Renal cortical epithelial cell (primary cell): ENCODE data around the gene ICOSLG. TPM values are rescaled to one million over a fixed set of nuclear protein-coding genes. Genes with fewer than 3 reads are reported as not detected.
"Not testable (repeated sequence)": the region's sequence is repeated elsewhere in the genome, so short reads cannot be mapped to it uniquely, and the experiment has no call there.

ENCODE experiments used
- DNase-seq: peaks from one replicate; pipeline ENCODE4 v3.0.0-alpha.2; 2011; ENCODE audit warnings: low read depth
- total RNA-seq: library from RNA; depleted of rRNA; stranded (reverse); fragments of >200 nt; gene quantifications from 2 replicates; pipeline ENCODE4 v1.2.3, GENCODE V29; 2014

ICOSLG gene
- total RNA-seq, 1 donor from 2014 or later: 0.99 TPM

GRCh38 chr21:44265734-44266270 is 25.1 kb upstream of the ICOSLG start:
- DNase-seq: no peak

DNA sequence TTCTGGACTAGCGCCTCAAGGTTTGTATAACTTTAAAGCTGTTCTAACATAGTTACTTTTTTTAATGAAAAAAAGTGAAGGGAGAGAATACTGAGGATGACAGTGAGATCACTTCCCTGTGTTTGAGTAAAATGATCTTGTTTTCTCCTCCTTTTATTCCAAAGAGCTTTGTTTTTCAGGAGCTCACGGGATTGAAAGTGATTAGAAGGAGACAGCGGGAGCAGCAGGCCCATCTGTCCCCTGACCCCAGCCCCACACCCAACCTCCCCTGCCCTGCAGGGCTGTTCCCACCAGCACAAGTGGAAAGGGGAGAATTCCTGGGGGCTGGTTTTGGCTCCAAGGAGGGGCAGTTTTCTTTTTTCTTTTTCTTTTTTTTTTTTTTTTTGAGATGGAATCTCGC is 23.0 kb upstream of the ICOSLG start:
- no peak for DNase-seq

DNA sequence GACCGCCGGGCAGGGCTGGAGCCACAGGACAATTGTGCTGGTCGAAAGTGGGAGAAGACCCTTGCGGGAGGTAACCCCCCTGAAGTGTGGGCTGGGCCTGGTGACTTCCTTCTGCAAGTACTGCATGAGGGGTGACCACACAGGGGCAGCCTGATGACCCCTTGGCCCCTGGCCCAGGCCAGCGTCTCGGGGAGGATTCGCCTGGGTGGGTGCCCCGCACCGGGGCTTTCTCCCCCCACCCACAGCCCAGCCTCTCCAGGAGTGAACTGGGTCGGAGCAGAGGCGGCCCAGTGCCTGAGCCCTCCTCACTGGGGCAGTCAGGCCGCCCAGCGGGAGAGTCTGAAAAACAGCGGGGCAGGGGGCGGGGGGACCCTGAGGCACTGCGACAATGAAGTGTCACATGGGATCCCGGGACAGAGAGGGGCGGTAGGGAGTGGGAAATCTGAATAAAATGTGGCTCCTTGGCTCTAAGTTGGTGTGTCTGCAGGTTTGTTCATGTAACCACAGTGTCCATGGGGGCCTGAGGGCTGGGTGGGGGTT is 22.5 kb upstream of the ICOSLG start:
- DNase-seq: no peak

DNA sequence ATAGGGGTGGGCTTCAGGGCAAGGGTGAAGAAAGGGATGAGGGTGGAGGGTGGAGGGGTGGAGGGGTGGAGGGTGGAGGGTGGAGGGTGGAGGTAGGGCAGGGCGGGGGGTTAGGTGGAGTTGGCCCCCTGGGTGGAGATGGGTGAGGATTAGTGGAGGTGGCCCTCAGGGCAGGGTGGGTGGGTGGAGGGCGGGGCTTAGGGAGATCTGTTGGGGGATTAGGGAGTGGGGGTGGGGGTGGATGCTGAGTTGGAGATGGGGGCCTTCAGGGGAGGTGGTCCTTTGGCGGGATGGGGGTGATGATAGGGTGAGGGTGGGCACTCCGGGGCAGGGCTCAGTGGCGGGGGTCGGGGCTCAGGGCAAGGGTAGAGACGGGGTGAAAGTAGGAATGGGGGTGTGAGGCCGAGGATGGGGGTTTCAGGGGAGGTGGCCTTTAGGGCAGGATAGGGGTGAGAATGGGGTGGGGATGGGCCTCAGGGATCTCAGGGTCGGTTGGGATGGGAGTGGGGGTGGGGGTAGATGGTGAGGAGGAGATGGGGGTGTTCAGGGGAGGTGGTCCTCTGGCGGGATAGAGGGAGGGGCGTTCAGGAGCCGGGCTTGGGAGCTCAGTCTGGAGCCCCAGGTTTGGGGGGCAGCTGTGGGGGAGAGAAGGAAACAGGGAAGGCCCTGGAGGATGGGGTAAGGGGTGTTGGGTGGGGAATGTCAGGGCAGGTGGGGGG is 21.8 kb upstream of the ICOSLG start:
- no peak for DNase-seq

DNA sequence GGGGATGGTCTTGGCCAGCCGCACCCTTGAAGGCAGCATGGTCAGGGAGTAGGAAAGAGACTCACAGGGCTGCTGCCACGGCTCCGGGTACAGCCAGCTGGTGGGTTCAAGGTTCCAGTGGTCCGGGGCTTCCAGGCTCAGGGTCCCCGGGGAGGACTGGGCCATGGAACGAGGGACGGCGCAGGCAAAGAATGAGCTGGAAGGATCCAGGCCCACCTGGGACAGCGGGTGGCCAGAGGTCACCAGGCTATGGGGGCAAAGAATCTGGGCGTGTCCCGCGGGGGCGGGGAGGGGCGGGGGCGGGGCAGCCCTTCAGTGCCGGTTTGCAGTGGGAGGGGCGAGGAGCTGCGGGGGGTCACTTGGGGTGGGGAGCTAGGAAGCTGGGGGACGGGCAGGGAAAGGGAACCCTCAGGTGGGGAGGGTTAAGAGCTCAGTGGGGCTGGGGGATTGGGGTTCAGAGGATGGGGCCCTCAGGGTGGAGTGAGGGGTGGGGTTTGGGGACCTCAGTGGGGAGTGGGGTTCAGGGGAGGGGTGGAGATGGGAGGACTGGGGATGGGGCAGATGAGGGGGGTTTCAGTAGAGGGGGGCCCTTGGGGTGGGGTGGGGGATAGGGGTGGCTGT is 21.0 kb upstream of the ICOSLG start, which contains the start of gene DNMT3L:
DNMT3L (minus strand) TSS at position 223 of the 621 bp plus-strand sequence. CDS start 638 bp downstream, outside the sequence.
- no peak for DNase-seq

DNA sequence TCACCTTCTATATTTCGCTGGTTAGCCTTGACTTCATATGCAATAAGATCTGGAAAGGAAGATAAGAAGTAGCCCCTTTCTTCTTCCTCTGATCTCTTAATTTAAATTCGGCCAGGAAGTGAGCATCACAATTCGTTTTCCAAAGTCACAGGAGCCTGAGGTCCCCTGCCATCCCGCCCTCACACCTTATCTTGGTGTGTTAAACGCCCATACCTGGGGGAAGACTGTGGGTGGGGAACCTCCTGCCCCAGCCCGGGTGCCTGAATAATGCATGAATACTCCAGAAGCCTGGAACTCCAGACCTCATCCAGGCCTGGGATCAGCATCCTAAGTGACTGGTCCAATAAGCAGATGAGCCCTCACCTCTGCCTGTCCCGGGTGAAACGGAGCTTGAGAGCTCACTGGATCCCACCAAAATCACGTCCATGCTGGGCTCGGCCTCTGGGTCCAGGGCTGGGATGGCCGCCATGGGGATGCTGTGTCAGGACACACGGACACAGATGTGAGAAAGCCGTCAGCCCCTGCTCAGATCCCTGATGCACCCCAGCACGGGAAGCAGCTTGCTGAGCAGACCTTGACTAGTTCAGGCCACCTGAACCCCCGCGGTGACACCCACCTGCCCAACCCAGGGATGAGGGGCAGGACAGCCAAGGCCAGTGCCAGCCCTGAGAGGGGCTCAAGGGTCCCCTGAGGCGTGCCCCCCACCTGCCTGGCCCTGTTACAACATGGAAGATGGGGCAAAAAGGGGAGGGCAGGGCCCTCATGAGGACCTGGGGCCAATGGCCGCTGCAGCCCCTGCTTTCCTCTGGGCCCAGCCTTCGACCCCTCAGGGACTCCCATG is 20.3 kb upstream of the ICOSLG start:
- no peak for DNase-seq

DNA sequence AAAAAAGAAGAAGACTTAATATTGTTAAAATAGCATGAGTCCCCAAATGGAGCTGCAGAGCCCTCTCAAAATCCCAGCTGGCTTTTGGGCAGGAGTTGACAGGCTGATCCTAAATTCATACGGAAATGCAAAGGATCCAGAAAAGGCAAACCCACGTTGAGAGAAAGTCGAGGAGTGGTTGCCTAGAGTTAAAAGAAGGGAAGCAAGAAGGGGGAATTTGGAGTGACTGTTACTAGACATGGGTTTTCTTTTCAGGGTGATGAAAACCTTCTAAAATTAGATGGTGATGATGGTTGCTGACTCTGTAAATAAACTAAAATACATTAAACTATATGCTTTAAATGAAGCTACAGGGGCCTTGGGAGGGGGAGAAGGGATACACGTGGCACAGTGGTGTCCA is 19.3 kb upstream of the ICOSLG start:
- no peak for DNase-seq

DNA sequence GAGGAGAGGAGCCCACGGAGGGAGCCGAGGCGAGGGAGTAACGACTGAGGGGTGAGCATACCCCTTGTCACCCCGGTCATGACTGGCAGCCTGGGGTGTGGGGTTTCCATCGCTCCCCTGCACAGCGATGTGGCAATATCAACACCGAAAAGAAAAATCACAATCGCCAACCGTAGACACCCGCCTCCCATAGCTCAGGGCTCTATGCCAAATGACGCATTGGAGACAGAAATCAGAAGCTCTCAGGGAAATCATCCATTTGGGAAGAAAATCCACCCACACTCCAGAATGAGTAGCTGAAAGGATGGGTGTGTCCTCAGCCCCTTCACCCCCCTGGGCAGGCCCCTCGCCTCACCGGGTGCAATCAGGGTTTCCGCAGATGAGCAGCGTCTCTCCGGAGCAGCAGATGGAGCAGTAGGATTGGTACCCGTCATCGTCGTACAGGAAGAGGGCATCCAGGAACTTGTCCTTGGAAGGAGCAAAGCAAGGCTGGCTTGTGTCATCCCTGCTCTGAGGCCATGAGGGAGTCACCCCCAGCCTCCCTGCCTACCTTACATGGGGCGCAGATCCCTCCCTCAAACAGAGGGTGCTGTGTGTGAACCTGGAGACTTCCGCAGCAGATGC is 18.5 kb upstream of the ICOSLG start:
- no peak for DNase-seq

DNA sequence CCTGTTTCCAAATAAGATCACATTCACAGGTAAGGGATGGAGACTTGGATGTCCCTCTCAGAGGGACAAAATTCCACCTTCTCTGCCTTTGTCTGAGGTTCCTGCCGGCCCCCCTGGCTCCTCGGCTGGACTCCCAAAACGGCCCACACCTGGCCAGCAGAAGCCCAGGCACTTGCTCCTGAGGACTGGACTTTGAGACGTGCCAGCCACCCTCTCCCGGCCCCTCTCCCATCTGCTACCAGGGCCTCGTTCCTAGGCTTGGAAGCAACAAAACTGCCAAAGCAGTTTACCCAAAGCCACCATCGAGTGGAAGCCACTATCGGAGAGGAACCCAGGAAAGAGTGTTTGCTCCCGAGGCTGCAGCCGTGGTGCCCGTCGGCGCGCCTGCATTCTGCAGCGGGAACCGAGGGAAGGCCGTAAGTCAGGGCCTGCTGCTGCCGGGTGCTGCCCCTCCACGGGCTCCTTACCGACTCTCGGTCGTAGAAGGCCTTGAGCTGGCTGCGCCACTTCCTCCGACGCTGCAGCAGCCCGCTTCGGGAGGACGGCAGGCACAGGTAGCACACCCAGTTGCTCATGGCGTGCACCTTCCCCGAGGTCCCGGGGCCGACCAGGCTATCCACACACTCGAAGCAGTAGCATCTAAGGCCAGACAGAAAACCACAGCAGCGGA is 17.4 kb upstream of the ICOSLG start:
- no peak for DNase-seq

DNA sequence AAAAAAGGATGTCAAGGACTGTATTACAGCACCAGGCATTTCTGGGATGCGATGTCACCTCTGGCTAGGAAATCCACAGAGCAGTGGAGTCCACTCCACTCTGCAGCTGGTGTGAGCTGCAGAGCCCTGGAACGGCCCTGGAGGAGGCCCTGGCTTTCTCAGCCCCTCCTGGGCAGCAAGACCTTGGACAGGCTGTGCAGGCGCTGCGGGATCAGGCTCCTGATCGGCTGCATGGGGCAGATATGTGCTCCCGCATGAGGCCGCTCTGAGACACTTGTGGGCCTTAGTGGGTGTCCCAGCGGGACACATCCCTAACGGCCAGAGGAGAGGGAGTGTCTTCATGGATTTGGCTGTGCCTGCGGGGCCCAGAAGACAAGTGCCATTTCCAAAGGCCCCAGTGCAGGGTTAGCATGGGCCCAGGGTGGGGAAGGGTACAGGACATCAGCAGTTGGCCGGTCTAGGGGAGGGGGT is 14.8 kb upstream of the ICOSLG start:
- no peak for DNase-seq

DNA sequence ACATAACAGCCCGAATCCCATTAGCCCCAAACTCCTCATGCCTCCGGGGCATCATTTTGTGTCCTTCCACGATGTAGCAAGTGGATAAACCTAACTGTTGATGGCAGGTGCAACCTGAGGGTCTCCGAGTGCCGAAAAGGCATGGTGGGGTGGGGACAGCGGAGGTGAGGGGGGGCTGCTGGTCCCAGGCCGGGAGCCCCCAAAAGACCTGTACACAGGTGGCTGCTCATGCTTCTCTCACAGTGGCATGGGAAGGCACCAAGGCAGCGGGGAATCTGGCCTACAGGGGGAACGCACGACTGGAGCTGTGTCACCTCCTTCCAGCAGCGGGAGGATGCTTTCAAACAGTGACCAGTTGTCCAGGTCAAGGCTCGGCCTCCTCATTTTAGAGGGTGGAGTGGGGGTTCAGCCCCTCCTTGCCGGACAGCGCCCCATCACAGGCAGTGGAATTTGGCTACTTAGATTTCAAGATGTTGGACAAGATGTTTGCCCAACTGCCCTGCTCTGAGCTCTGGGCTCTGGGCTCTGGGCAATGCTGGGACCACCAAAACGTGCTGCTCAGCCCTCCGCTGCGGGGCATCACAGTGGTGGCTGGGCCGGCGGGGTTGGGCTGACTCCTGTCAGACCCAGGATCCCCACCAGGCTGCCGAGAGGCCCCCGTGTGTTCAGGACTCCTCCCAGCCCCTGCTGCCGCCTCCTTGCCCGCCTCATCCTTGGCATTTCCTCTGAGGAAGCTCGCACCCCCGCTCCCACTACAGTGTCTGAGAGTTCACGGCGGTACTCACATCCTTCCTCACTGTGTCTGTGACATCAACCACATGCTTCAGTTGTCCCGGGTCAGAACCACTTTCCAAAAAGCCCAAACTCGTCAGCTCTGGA is 13.3 kb upstream of the ICOSLG start:
- no peak for DNase-seq

DNA sequence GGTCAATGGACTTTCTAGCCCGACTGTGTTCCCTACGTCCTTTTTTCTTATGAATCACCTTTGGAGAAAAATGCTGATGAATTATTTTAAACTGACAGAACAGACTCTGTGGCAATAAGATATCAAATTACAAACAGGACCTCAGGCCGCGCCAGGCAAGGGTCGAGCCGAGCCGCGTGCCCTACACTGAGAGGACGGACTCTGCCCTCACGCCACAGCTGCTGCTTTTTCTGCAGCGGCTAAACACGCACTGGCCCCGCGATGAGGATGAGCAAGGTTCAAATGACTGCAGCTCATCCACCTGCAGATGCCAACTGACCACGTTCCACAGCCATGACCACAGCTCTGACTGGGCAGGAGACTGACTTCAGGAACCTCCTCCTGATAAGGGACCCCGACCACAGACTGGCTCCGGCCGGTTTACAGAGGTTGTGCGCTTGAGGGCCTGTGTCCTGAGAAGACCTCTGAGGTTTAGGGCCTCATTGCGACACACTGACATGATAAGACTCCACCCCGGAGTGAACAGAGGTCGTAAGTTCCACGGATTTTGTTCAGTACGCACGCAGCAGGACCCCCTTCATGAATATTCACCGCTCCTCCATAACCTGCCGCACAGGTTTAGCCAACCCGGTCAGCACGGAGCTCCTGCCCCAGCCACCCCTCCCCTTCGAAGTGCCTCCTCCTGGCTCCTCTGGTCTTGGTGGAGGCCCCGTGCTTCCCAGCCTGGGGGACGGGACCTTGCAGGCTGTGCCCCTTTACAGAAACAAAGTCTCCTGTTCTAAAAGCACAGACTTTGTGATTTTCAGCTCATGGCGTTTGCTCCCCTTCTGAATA is 8.7 kb upstream of the ICOSLG start:
- not testable (repeated sequence) for DNase-seq

GRCh38 chr21:44247904-44248303 is 7.2 kb upstream of the ICOSLG start:
- not testable (repeated sequence) for DNase-seq

DNA sequence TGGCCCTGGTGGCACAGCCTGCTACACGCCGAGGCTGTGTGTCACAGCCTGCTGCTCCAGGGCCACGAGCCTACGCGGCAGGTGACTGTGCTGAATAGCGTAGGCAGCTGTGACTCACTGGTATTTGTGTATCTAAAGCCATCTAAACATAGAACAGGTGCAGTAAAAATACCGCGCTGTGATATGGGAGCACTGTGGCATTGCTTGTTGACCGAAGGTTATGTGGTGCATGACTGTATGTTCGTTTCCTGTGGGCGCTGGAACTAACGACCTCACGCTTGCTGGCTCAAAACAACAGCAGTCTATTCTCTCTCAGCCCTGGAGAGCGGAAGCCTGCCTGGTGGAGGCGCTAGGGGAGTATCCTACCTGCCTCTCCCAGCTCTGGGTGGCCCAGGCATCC is 3.2 kb upstream of the ICOSLG start:
- not testable (repeated sequence) for DNase-seq

GRCh38 chr21:44241281-44241680 is 538 bp upstream of the ICOSLG start:
- DNase-seq: not testable (repeated sequence)

DNA sequence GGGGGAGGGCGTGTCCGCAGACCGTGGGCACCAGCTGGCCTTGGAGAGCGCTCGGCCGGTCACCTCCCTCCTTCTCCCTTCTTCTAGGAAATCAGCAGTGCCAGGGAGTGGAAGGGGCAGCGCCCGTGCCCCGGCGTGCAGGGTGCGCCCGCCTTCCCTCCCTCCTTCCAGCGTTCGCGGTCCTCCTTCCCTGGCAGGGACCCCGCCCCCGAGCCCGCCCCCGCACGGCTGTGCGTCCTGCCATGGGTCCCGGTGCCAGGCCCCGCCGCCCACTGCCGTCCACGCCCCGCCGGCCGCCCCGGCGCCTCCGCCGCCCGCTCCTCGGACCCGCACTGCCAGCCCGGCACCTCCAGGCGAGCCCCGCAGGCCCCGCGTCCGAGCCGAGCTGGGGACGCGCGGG is 390 bp downstream of the ICOSLG start:
- not testable (repeated sequence) for DNase-seq

DNA sequence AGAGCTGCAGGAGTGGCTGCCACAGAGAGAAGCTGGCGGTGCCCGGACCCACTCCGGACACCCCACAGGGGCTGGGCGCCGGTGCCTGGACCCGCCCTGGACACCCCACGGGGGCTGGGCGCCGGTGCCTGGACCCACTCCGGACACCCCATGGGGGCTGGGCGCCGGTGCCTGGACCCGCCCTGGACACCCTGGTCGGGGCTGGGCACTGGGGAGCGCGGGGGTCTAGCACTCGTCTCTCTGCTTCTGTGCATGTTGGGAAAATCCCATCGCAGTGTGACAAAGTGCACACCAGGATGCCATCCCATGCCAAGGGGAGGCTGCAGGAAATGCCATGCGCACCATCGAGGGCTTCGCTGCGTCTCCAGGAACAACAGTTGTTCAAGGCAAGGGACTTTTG is 11.2 kb downstream of the ICOSLG start:
- DNase-seq: not testable (repeated sequence)

DNA sequence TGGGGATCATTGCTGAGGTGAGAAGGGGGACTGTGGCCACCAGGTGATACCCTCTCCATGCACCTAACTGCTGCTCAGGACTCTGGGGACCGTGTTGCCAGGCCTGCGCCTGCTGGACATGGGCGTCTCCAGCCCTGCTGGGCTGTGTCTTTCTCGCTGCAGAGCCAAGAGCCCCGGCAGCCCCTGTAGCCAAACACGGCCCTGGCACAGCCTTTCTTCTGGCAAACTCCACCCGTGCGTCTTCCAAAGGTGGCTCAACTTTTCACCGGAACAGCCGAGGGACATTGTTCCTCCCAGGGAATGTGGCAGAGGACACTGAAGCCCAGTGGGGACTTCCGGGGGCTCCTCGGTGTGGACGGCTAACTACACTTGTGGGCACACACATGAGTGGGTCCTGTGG is 12.6 kb downstream of the ICOSLG start:
- not testable (repeated sequence) for DNase-seq

DNA sequence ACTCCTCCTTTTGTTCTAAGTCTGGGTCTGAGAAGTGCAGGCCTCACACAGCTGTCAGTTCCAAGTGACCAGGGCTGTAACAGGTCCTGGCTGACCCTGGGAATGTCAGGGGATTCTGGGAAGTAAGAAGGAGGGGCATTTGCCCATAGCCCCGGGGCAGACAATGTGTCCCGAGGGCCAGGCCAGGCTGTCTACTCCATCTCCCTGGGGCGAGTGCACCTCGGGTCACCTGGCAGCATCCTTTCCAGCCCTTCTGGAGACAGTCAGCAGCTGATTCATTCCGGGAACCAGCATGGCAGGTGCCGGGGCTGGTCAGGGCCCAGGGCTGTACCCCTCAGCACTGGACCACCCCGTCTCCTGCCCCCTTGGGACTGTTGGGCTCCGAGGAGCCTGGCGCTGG is 13.1 kb downstream of the ICOSLG start:
- not testable (repeated sequence) for DNase-seq
